Measurements from ENCODE around the gene TIGD6. TPM values are rescaled to one million over a fixed set of nuclear protein-coding genes. Genes with fewer than 3 reads are reported as not detected.

Gene TIGD6
- total and polyA plus RNA-seq, 2 donors (not counting 3 experiments of a cell fraction or from before 2014, with no cell fraction given): 3.6 to 5.4 TPM

DNA sequence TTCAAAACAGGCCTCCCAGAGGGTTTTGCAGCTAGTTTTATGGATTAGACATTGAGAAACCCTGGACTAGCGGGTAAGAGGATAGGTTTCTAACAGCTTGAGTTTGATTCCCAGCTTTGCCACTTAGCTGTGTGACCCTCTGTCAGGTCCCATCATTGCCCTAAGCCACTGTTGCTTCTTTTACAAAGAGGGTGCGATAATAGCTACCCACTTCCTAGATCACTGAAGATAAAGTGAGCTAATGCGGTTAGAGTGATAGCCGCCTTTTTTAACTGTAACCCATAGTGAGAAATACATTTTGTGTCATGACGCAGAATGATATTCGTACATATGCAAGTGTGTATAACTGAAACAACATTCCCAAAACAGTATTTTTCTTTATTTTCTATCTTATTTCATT lies 45.6 kb upstream of the TIGD6 start:
- Histone ChIP-seq H3K79me2 (ENCODE audit: control insufficient read depth, insufficient read depth, low read length) (no peaks in the 10 kb centered on the region), H3K4me1 (ENCODE audit: control insufficient read depth, extremely low read depth, insufficient read depth, low read length) (peaks cover 35% of the 10 kb centered on the region), H3K4me3 (replicated peaks in 1 of 3; ENCODE audit: insufficient read depth in 1 of 3, low read depth in 1 of 3, low read length in 3 of 3) (no peak overlapping the region), H3K9me3 (replicated peaks; ENCODE audit: control insufficient read depth, insufficient read depth, low read length) (no peaks in the 10 kb centered on the region), H3K27me3 (ENCODE audit: control insufficient read depth in 2 of 2, insufficient read depth in 2 of 2, low read length in 2 of 2) (no peaks in the 10 kb centered on the region), H2AFZ (ENCODE audit: low read depth, low read length) (no peak overlapping the region), H3K9me1 (replicated peaks; ENCODE audit: control insufficient read depth, extremely low read depth, insufficient read depth, low read length) (no peaks in the 10 kb centered on the region), H4K20me1 (replicated peaks; ENCODE audit: control insufficient read depth, extremely low read depth, insufficient read depth, low read length) (no peaks in the 10 kb centered on the region), H3K9ac (replicated peaks; ENCODE audit: extremely low read depth, insufficient read depth, low read length) (no peak overlapping the region), H3K4me2 (ENCODE audit: insufficient read depth, low read length) (no peak overlapping the region), H3K27ac (ENCODE audit: insufficient read depth, low read depth, low read length) (no peak overlapping the region), H3K36me3 (ENCODE audit: control insufficient read depth in 2 of 2, extremely low read depth in 1 of 2, insufficient read depth in 2 of 2, low read length in 2 of 2) (peaks cover 22 to 55% of the 10 kb centered on the region in 2 experiments)
- dilution Hi-C loops (cut with MboI; ENCODE audit: extremely low pct_ligation_motif_present, low sequenced_read_pairs) (no loop called here), intact Hi-C loops (cut with micrococcal nuclease) (no loop called here)
- FAIRE-seq: no peak
- ChIA-PET CTCF (no interaction called here), POLR2A (no interaction called here)
- no TSS peak for BruUV-seq (replicated peaks)
- DNase-seq (ENCODE audit: low read depth, low spot score): no peak
- no peak for TF ChIP-seq JUN (IDR thresholded peaks at IDR 0.05; ENCODE audit: borderline replicate concordance, insufficient read depth, insufficient read length, low read depth)
- TF ChIP-seq EZH2 (IDR thresholded peaks at IDR 0.05; ENCODE audit: borderline replicate concordance, low read depth, low read length, severe bottlenecking): no peak
- TF ChIP-seq FOS (IDR thresholded peaks at IDR 0.05; ENCODE audit: borderline replicate concordance, insufficient read depth, low read length): no peak
- TF ChIP-seq POLR2AphosphoS5 (IDR thresholded peaks at IDR 0.05; ENCODE audit: insufficient read depth, low read depth, low read length): no peak
- no peak for TF ChIP-seq GATA2 (IDR thresholded peaks at IDR 0.05; ENCODE audit: insufficient read depth, insufficient read length, low read depth, low read length)
- TF ChIP-seq CTCF (IDR thresholded peaks at IDR 0.05; ENCODE audit: extremely low read depth in 1 of 2, insufficient read depth in 1 of 2, low read depth in 1 of 2, low read length in 2 of 2): no peak
- no peak for TF ChIP-seq MYC (IDR thresholded peaks at IDR 0.05; ENCODE audit: low read depth, low read length)
- no peak for TF ChIP-seq MAX (IDR thresholded peaks at IDR 0.05; ENCODE audit: insufficient read depth, insufficient read length)
- TF ChIP-seq POLR2A (IDR thresholded peaks at IDR 0.05; ENCODE audit: low read depth, low read length): no peak
